Mesothelial cell of epicardium (in vitro differentiated cells): ENCODE measurements around the gene DOCK11. TPM values are rescaled to one million over a fixed set of nuclear protein-coding genes. Genes with fewer than 3 reads are reported as not detected.

Experiments
- DNase-seq, 2 experiments: peaks; one replicate each; pipeline ENCODE4 v3.0.0; 2021; ENCODE audit warnings: low spot score in 2 of 2; ENCODE audit not compliant: unreplicated experiment in 2 of 2
- H3K27ac Mint-ChIP-seq: 2 replicates; pipeline ENCODE4 v1.8.0; 2021; ENCODE audit warnings: mixed read lengths
- H3K27me3 Mint-ChIP-seq: 2 replicates; pipeline ENCODE4 v1.8.0; 2021; ENCODE audit warnings: low read depth, mixed read lengths
- H3K36me3 Mint-ChIP-seq: 2 replicates; pipeline ENCODE4 v1.8.0; 2021; ENCODE audit warnings: mixed read lengths
- H3K4me1 Mint-ChIP-seq: 2 replicates; pipeline ENCODE4 v1.8.0; 2021; ENCODE audit warnings: mixed read lengths
- H3K4me3 Mint-ChIP-seq: 2 replicates; pipeline ENCODE4 v1.8.0; 2021; ENCODE audit warnings: mild to moderate bottlenecking, moderate library complexity, mixed read lengths
- H3K9me3 Mint-ChIP-seq: 2 replicates; pipeline ENCODE4 v1.8.0; 2021; ENCODE audit warnings: mixed read lengths
- total RNA-seq: library from RNA; stranded (reverse); gene quantifications from 3 replicates; pipeline ENCODE4 v1.2.1, GENCODE V29; 2021
- TF ChIP-seq, protein P1 (sequence below): fragments of 200-600 bp; sonication (generic); IDR thresholded peaks from one replicate; pipeline ENCODE4 v1.5.0; 2021; ENCODE audit warnings: antibody characterized with exemption; ENCODE audit not compliant: unreplicated experiment

Gene DOCK11
- total RNA-seq, 1 donor from 2014 or later, result 56.7 TPM

DNA sequence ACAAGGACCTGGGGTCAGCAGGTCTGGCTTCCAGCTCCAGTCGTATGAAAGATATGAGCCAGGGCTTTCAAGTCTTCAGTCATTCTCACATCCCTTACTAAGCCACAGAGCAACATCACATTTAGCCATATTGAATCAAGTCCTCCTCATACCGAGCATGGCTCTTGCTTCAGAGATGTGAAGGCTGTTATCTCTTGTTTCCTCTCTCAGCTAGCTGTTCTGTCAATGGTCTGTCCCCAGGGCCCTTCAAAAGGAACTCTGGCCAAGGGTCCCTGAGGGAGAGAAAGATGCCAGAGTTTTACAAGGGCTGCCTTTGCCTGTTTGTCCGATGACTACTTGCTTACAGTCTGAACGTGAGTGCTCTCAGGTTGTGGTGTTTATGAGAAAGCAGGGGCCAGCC is 30.5 kb downstream of the DOCK11 start:
- Mint-ChIP-seq H3K36me3 (peaks cover 2% of the 10 kb centered on the region), H3K27ac (peak overlapping the region; percentile 92), H3K4me3 (no peak overlapping the region), H3K27me3 (no peaks in the 10 kb centered on the region), H3K9me3 (peaks cover 20% of the 10 kb centered on the region), H3K4me1 (peaks cover 28% of the 10 kb centered on the region)
- TF ChIP-seq, protein P1, sequence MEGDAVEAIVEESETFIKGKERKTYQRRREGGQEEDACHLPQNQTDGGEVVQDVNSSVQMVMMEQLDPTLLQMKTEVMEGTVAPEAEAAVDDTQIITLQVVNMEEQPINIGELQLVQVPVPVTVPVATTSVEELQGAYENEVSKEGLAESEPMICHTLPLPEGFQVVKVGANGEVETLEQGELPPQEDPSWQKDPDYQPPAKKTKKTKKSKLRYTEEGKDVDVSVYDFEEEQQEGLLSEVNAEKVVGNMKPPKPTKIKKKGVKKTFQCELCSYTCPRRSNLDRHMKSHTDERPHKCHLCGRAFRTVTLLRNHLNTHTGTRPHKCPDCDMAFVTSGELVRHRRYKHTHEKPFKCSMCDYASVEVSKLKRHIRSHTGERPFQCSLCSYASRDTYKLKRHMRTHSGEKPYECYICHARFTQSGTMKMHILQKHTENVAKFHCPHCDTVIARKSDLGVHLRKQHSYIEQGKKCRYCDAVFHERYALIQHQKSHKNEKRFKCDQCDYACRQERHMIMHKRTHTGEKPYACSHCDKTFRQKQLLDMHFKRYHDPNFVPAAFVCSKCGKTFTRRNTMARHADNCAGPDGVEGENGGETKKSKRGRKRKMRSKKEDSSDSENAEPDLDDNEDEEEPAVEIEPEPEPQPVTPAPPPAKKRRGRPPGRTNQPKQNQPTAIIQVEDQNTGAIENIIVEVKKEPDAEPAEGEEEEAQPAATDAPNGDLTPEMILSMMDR, result no peak
- DNase-seq, result no peak

DNA sequence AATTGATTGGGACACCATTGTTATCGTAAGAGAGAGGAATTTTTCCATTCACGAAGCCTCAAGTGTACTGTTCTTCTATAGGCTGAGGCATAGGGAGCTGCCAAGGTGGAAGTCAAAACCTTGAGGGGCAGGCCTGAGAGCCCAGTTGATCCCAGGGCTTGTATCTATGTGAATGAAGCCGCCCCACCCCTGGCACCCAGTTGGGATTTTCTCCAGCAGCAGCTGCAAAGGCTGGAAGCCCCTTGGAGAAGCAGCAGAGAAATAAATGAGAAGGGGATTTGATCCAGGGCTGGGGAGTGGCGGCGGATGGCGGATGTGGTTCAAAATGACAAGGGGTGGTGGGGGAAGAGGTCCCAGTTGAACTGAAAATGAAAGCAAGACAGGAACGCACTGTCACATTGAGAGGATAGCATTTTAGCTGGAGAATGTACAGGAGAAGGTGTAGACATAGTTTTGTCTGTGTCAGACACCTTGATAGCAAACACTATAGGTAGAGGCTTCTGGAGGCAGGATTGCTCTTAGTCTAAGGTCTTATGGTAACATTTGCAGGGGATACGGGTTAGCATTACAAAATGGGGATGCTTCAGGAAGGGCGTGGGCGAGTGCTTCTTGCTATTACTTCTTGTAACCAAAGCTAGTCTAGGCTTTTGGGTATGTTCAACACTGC is 32.6 kb downstream of the DOCK11 start:
- TF ChIP-seq, protein P1, result no peak
- DNase-seq, result no peak
- Mint-ChIP-seq H3K4me3 (no peak overlapping the region), H3K9me3 (peaks cover 26% of the 10 kb centered on the region), H3K27ac (no peak overlapping the region), H3K27me3 (no peaks in the 10 kb centered on the region), H3K36me3 (peaks cover 8% of the 10 kb centered on the region), H3K4me1 (peaks cover 17% of the 10 kb centered on the region)

GRCh38 chrX:118530219-118530911 is 34.8 kb downstream of the DOCK11 start:
- H3K4me3 Mint-ChIP-seq, result no peak overlapping the region
- H3K36me3 Mint-ChIP-seq, result peaks cover 6% of the 10 kb centered on the region
- H3K27me3 Mint-ChIP-seq, result no peaks in the 10 kb centered on the region
- DNase-seq, result no peak
- TF ChIP-seq, protein P1, result no peak
- peaks cover 32% of the 10 kb centered on the region for H3K4me1 Mint-ChIP-seq
- H3K9me3 Mint-ChIP-seq, result peaks cover 22% of the 10 kb centered on the region
- no peak overlapping the region for H3K27ac Mint-ChIP-seq

- Mint-ChIP-seq H3K4me3 (no peak overlapping the region), H3K27me3 (no peaks in the 10 kb centered on the region), H3K36me3 (peaks cover 8% of the 10 kb centered on the region), H3K4me1 (peaks cover 53% of the 10 kb centered on the region), H3K9me3 (peaks cover 26% of the 10 kb centered on the region), H3K27ac (peak overlapping the region; percentile 87)
- no peak for DNase-seq
- TF ChIP-seq, protein P1, result no peak
These were observed 39.3 kb downstream of the DOCK11 start for GRCh38 chrX:118534716-118535493.

DNA sequence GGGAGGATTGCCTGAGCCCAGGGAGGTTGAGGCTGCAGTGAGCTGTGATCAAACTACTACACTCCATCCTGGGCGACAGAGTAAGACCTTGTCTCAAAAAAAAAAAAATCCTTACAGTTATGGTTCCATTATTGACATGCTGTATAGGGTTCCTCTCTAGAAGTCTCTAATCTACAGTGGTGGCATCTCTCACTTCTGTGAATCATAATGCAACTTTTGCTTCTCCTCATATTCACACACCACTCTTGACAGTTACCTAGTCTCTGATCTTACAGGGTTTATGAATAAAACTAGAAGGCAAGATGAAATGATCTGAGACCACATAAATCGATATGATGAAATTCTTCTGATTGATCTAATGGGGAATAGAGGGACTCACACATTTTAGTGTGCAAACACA is 40.6 kb downstream of the DOCK11 start:
- no peak for DNase-seq
- Mint-ChIP-seq H3K4me1 (peaks cover 46% of the 10 kb centered on the region), H3K36me3 (peaks cover 10% of the 10 kb centered on the region), H3K27ac (peak overlapping the region; percentile 88), H3K4me3 (no peak overlapping the region), H3K9me3 (peaks cover 31% of the 10 kb centered on the region), H3K27me3 (no peaks in the 10 kb centered on the region)
- TF ChIP-seq, protein P1, result no peak
